ENCODE data around the gene PTPRF.

Gene PTPRF

GRCh38 chr1:43608827-43609226 is 78.1 kb downstream of the PTPRF start:
- DNase-seq (ENCODE audit: low spot score), result no peak

- no peak for DNase-seq (ENCODE audit: low spot score)
Measured at GRCh38 chr1:43610339-43610738, 79.7 kb downstream of the PTPRF start.

- no peak for DNase-seq (ENCODE audit: low spot score)
Measured at GRCh38 chr1:43611950-43612349, 81.3 kb downstream of the PTPRF start.

GRCh38 chr1:43612406-43612805 is 81.7 kb downstream of the PTPRF start:
- DNase-seq (ENCODE audit: low spot score), result no peak

- no peak for DNase-seq (ENCODE audit: low spot score)
Measured at GRCh38 chr1:43613075-43613942, 82.6 kb downstream of the PTPRF start.

- no peak for DNase-seq (ENCODE audit: low spot score)
Measured at GRCh38 chr1:43614211-43614610, 83.5 kb downstream of the PTPRF start.

GRCh38 chr1:43614891-43615290 is 84.2 kb downstream of the PTPRF start:
- no peak for DNase-seq (ENCODE audit: low spot score)

GRCh38 chr1:43616383-43616782 is 85.7 kb downstream of the PTPRF start:
- no peak for DNase-seq (ENCODE audit: low spot score)

GRCh38 chr1:43617011-43617410 is 86.3 kb downstream of the PTPRF start:
- DNase-seq (ENCODE audit: low spot score), result no peak

- DNase-seq (ENCODE audit: low spot score), result no peak
Measured at GRCh38 chr1:43617668-43618067, 87.0 kb downstream of the PTPRF start.

GRCh38 chr1:43618521-43619313 is 88.0 kb downstream of the PTPRF start:
- no peak for DNase-seq (ENCODE audit: low spot score)

GRCh38 chr1:43619314-43619790 is 88.7 kb downstream of the PTPRF start:
- DNase-seq (ENCODE audit: low spot score), result no peak

- DNase-seq (ENCODE audit: low spot score), result no peak
Measured at GRCh38 chr1:43619996-43620920, 89.6 kb downstream of the PTPRF start.

- DNase-seq (ENCODE audit: low spot score), result no peak
Measured at GRCh38 chr1:43620956-43621355, 90.3 kb downstream of the PTPRF start.

- no peak for DNase-seq (ENCODE audit: low spot score)
Measured at GRCh38 chr1:43621386-43621785, 90.7 kb downstream of the PTPRF start.

- DNase-seq (ENCODE audit: low spot score), result no peak
Measured at GRCh38 chr1:43621861-43622260, 91.2 kb downstream of the PTPRF start.

- no peak for DNase-seq (ENCODE audit: low spot score)
Measured at GRCh38 chr1:43622471-43622870, 91.8 kb downstream of the PTPRF start.

GRCh38 chr1:43622901-43623780 is 92.5 kb downstream of the PTPRF start:
- DNase-seq (ENCODE audit: low spot score), result no peak

GRCh38 chr1:43625063-43625780 is 94.5 kb downstream of the PTPRF start:
- no peak for DNase-seq (ENCODE audit: low spot score)

GRCh38 chr1:43632135-43632670 is 101.5 kb downstream of the PTPRF start:
- DNase-seq (ENCODE audit: low spot score), result no peak

Data from hematopoietic multipotent progenitor cell treated with erythropoietin and hydrocortisone succinate and interleukin-3 and kit ligand, for 15 days (in vitro differentiated cells).